ENCODE results near the gene TMUB2.
"Not testable (repeated sequence)": the region's sequence is repeated elsewhere in the genome, so short reads cannot be mapped to it uniquely, and the experiment has no call there.

The TMUB2 gene

GRCh38 chr17:44186307-44187130, at the start of gene TMUB2:
Gene TMUB2 (plus strand): TSS chr17:44186972. CDS start chr17:44187709, 737 bp downstream.
- DNase-seq (ENCODE audit: low read depth), result peak; percentile 99

- peak; percentile 98 for DNase-seq (ENCODE audit: low read depth)
These were observed 48.7 kb upstream of the TMUB2 start for GRCh38 chr17:44137891-44138709.

GRCh38 chr17:44143921-44144320, 42.9 kb upstream of the TMUB2 start:
- DNase-seq (ENCODE audit: low read depth), result not testable (repeated sequence)

GRCh38 chr17:44144966-44145739, 41.6 kb upstream of the TMUB2 start:
- DNase-seq (ENCODE audit: low read depth), result no peak

GRCh38 chr17:44146375-44147346, 40.1 kb upstream of the TMUB2 start:
- DNase-seq (ENCODE audit: low read depth), result no peak

GRCh38 chr17:44147812-44148211, 39.0 kb upstream of the TMUB2 start:
- no peak for DNase-seq (ENCODE audit: low read depth)

- not testable (repeated sequence) for DNase-seq (ENCODE audit: low read depth)
These were observed 37.7 kb upstream of the TMUB2 start for GRCh38 chr17:44149066-44149465.

- DNase-seq (ENCODE audit: low read depth), result no peak
These were observed 36.9 kb upstream of the TMUB2 start for GRCh38 chr17:44149750-44150329.

- no peak for DNase-seq (ENCODE audit: low read depth)
These were observed 33.9 kb upstream of the TMUB2 start for GRCh38 chr17:44152875-44153274.

GRCh38 chr17:44155488-44155887, 31.3 kb upstream of the TMUB2 start:
- no peak for DNase-seq (ENCODE audit: low read depth)

GRCh38 chr17:44159519-44160210, 27.1 kb upstream of the TMUB2 start:
- no peak for DNase-seq (ENCODE audit: low read depth)

GRCh38 chr17:44164476-44164875, 22.3 kb upstream of the TMUB2 start:
- DNase-seq (ENCODE audit: low read depth), result no peak

GRCh38 chr17:44167181-44167861, 19.5 kb upstream of the TMUB2 start:
- no peak for DNase-seq (ENCODE audit: low read depth)

GRCh38 chr17:44170135-44170498, 16.7 kb upstream of the TMUB2 start:
- DNase-seq (ENCODE audit: low read depth), result no peak

- no peak for DNase-seq (ENCODE audit: low read depth)
These were observed 16.1 kb upstream of the TMUB2 start, which contains the start of gene ASB16 for GRCh38 chr17:44170499-44171201. Gene ASB16 (plus strand): TSS chr17:44170704. CDS start chr17:44170790, 86 bp downstream.

GRCh38 chr17:44171931-44172455, 14.8 kb upstream of the TMUB2 start:
- no peak for DNase-seq (ENCODE audit: low read depth)

GRCh38 chr17:44174427-44174826, 12.3 kb upstream of the TMUB2 start:
- no peak for DNase-seq (ENCODE audit: low read depth)

- DNase-seq (ENCODE audit: low read depth), result no peak
These were observed 10.5 kb upstream of the TMUB2 start for GRCh38 chr17:44176257-44176656.

Measured in GM04504 (cell line).